HG02981 (cell line): ENCODE measurements around the gene SH2D3C.

Experiments
- ATAC-seq: cut with Tn5 transposase; IDR thresholded peaks from one replicate; pipeline ENCODE4 v1.9.1; 2021; ENCODE audit warnings: mild to moderate bottlenecking, moderate library complexity; ENCODE audit not compliant: unreplicated experiment

Gene SH2D3C

GRCh38 chr9:127744398-127745110, 33.9 kb downstream of the SH2D3C start:
- ATAC-seq: no peak

- ATAC-seq: no peak
Measured at GRCh38 chr9:127742435-127743088, 35.9 kb downstream of the SH2D3C start.

DNA sequence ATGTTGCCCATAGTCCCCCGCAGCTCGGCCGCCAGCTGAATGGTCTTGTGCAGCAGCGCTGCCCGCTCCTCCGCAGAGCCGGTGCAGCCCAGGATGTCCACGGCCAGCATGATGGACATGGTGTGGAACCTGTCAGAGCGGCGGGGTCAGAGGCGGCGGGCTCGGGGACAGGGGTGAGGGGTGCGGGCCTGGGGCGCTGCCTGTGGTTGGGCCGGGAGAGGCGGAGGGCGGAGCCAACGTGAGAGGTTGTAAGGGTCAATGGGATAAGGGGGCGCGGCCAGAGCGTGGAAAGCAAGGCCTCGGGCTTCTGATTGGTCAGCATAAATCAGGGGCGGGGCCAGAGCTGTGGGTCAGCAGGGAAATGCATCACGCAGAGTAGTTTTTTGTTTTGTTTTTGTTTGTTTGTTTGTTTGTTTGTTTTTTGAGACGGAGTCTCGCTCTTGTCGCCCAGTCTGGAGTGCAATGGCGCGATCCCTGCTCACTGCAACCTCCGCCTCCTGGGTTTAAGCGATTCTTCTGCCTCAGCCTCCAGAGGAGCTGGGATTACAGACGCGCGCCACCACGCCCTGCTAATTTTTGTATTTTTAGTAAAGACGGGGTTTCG, 36.5 kb downstream of the SH2D3C start:
- ATAC-seq: no peak

DNA sequence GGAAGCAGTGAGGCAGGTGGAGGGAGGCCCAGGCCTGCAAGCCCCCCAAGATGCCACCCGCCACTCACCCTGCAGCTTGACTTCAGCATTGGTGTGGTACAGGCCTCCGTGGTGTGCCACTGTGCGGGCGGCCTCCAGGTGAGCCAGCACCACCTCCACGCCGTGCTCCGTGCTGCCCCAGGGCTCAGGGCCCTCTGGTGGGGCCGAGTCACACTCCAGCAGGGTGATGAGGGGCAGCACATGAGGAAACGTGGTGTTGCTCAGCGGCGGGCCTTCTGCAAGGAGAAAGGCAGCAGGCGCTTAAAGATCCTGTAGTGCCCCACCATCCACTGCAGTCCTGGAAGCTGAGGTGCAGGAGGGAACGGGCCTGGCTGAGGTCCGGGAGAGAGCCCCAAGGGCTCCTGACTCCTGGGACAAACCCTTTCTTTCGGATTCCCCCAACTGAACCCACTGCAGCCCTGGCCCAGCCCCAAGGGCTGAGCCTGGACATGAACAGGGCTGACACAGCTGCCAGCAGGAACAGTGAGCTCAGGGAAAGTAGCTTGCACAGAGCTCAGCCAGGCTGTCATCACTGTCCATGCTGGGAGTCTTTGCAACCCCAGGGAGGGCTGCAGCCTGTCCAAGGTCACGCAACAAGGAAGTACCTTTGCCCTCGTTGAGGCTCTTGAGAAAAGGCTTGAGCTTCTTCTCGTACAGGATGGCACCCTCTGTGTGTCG, 38.7 kb downstream of the SH2D3C start:
- ATAC-seq: no peak

GRCh38 chr9:127738666-127739065, 39.8 kb downstream of the SH2D3C start:
- ATAC-seq: no peak

- ATAC-seq: no peak
Measured at GRCh38 chr9:127735530-127736185, 42.8 kb downstream of the SH2D3C start.

DNA sequence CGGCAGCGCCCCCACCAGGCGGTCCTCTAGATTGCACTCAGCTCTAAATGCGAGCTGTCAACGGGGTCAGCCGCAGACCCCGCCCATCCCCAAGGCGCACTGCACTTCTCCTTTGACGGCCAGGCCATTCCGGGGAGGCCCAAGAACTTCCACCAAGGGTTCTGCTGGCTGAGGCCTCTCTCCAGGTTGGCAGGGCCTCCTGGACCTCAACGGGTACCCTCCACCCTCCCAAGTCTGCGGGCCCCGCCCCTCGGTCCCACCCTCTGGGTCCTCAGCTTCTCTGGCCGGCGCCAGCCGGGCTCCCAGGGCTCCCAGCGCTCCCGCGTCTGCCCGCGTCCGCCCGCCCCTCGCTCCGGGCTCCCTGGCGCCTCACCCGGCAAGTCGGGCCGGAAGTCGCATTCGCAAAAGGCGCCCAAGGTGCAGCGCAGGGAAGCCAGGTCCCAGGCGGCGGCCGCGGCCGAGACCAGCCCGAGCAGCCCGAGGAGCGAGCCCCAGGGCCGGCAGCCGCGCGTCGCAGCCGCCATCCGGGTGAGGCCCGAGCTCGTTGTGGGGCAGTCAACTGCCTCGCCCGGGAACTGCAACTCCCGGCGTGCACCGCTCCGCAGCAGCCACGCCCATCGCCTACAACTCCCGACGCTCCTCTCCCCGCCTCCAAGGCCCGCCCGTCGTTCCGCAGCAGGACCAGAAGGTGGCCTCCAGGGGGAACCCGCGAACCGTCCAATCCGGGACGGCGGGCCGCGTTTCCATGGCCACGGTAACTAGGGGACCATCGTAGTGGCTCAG, 43.5 kb downstream of the SH2D3C start, which contains the start of gene TOR2A:
Gene TOR2A (minus strand): TSS at position 548 of the 783 bp plus-strand sequence. CDS start 24 bp downstream, at position 524.
- ATAC-seq: peak; percentile 87

- ATAC-seq: no peak
Measured at GRCh38 chr9:127734247-127734746, 44.2 kb downstream of the SH2D3C start.

DNA sequence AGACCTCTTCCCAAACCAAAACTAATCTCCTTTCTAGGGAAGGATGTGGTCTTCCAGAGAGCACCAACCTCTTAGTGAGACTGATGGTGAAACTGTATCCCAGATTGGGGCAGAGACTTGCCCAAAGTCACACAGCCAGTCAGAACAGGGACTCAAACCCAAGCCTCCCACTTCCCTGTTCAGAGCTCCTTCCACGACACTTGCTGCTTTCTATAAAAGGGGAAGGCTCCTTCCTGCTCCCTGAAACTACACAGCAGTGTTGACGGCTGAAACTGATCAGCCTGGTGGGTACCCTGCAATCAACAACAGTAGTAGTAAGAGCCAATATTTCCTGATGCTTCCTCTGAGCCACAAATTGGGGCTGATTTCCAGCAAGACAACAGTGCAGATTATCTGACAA, 44.9 kb downstream of the SH2D3C start:
- no peak for ATAC-seq

GRCh38 chr9:127732444-127732843, 46.0 kb downstream of the SH2D3C start:
- ATAC-seq: no peak

- ATAC-seq: no peak
Measured at GRCh38 chr9:127731938-127732337, 46.5 kb downstream of the SH2D3C start.

DNA sequence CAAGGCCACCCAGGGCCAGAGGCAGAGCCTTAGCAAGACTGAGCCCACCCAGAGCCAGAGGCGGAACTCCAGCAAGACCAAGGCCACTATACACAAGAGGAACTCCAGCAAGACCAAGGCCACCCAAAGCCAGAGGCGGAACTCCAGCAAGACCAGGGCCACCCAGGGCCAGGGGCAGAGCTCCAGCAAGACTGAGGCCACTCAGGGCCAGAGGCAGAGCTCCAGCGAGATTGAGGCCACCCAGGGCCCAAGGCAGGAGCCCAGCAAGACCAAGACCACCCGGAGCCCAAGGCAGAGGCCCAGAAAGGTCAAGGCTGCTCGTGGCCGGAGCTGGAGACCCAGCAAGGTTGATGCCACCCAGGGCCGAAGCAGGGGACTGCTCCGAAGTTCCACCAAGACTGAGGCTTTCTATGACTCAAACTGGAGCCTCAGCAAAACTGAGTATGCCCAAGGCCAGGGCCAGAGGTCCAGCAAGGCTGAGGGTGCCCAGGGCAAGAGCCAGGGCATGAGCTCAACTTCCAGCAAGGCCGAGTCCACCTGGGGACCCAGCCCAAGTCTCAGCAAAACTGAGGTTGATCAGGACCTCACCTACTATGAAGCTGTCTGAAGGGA, 47.6 kb downstream of the SH2D3C start:
- no peak for ATAC-seq

DNA sequence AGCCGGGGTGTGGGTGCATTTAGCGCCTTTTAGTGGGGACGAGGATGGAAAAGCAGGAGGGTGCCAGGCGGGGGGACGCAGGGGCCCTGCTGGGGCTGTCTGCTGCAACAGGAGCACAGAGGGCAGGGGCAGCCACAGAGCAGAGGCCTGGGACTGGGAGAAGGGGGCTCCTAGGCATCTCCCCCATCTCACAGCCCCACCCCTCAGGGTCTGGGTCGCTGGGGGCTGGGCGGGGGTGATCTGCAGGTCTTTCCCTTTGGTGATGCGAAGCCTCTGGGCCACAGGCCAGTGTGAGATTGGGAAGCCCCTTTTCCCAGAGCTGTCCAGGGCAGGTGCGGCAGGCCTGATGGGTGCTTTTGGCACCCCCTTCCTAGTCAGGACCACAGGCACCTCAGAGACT, 48.2 kb downstream of the SH2D3C start:
- ATAC-seq: no peak

DNA sequence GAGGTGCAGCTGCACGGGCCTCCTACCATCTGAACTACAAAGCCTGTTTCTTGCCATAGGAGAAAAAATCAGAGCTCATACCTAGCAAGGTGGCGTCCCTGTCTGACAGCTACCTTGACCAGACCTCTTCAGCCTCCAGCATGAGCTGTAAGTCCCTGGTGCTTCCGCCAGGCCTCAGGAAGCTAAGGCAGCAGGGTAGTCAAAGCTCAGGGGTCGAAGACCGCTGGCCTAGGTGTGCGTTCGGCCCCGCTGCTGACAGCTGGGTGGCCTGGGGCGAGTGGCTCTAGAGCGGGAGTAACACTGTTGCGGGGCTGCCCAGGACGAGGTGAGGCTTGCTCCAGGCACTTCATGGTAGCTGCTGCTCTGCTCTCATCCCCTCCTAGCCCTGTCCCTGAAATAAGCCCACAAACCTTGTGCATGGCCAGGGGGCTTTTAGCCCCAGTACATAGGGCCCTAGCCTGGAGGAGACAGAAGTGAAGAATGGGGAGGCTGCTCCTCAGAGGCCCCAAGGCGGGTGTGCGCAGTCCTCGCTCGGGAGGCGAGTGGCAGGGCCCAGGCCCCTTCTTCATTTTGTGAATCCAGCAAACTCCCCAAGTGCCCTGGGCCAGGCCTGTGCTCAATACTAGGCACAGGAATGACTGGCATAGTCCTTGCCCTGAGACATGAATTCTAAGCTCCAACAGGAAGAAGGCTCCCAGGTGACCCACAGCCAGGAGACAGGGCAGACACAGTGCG, 48.8 kb downstream of the SH2D3C start:
- ATAC-seq: no peak

DNA sequence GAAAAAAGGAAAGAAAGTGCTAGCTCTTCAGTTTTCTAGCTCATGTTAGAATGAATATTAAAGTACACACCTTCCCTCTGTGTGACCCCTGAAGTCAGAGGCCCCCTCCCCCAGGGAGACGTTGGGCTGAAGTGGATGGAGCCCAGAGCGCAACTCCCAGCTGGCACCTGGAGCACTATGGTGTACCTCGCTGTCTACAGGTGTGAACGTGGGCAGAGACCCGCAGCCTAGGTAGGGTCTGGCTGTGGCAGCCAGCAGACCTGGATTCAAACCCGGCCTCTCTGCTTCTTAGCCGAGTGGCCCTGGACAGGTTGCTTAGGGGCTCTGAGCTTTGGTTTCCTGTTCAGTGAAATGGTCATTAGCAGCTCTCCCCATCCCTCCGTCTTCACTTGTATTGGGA, 49.7 kb downstream of the SH2D3C start:
- ATAC-seq: no peak

- ATAC-seq: no peak
Measured at GRCh38 chr9:127726871-127727270, 51.6 kb downstream of the SH2D3C start.

GRCh38 chr9:127724012-127724411, 54.5 kb downstream of the SH2D3C start:
- no peak for ATAC-seq

DNA sequence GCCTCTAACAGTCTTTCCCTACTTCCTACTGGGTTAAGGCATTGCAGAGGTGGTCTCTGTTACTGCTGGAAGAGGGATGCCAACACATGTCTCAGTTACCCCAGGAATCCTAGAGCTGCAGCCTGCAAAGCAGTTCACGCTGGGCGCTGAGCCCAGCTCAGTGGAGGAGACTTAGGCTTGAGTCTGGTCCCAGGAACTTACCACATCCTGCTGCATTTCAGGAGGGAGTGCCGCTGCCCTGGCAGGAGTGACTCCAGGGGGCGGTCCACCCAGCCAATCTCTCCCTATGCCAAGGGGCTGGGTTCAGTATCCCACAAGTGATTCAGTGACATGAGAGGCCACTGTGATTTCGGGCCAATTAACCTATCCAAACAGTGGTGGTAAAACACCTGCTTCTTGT, 55.0 kb downstream of the SH2D3C start:
- ATAC-seq: no peak

DNA sequence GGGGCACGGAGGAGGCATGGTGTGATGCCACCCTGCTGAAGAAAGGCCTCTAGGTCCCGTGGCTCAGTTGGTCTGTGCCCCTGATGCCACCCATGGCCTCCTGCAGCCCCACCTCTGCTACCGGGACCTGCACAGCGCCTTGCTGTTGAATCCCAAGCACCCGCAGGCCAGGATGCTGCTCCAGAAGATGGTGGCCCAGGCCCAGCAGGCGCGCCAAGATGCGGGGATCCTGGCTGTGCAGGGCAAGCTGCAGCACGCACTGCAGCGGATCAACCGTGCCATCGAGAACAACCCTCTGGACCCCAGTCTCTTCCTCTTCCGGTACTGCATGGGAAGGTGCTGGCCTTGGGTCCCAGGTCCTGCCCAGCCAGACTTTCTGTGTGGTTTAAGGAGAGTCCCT, 55.5 kb downstream of the SH2D3C start:
- no peak for ATAC-seq
